Body of pancreas (tissue), 4 donors: ENCODE data around the gene SFTPB.

Source experiments
- POLR2A ChIP-seq, 3 donors: fragments of 450-650 bp; IDR thresholded peaks; one replicate each; pipeline ENCODE4 v1.6.1; 2016; ENCODE audit warnings: antibody characterized with exemption in 3 of 3, mild to moderate bottlenecking in 2 of 3
- TF ChIP-seq, protein P1 (sequence below), 7 experiments: fragments of 450-650 bp in 4 of 7; fragments of 200-600 bp in 3 of 7; sonication (generic) in 3 of 7; IDR thresholded peaks; one replicate each; pipeline ENCODE4 v1.5.1; 2016 to 2019; ENCODE audit warnings: antibody characterized with exemption in 7 of 7

GRCh38 chr2:85675866-85676548 is 8.0 kb upstream of the SFTPB start:
- TF ChIP-seq, protein P1, sequence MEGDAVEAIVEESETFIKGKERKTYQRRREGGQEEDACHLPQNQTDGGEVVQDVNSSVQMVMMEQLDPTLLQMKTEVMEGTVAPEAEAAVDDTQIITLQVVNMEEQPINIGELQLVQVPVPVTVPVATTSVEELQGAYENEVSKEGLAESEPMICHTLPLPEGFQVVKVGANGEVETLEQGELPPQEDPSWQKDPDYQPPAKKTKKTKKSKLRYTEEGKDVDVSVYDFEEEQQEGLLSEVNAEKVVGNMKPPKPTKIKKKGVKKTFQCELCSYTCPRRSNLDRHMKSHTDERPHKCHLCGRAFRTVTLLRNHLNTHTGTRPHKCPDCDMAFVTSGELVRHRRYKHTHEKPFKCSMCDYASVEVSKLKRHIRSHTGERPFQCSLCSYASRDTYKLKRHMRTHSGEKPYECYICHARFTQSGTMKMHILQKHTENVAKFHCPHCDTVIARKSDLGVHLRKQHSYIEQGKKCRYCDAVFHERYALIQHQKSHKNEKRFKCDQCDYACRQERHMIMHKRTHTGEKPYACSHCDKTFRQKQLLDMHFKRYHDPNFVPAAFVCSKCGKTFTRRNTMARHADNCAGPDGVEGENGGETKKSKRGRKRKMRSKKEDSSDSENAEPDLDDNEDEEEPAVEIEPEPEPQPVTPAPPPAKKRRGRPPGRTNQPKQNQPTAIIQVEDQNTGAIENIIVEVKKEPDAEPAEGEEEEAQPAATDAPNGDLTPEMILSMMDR (IDR thresholded peaks at IDR 0.05) = no peak
- no peak for TF ChIP-seq POLR2A (IDR thresholded peaks at IDR 0.05)
